GM12878 (cell line): ENCODE results near the gene ARRDC5.

Experiments used
- CHD1 ChIP-seq: IDR thresholded peaks from 2 replicates; pipeline ENCODE4 v1.6.1; 2012; ENCODE audit warnings: low read depth, low read length, improper control_type of control experiment
- CTCF ChIP-seq, 3 experiments: IDR thresholded peaks in 2 of 3; conservative IDR thresholded peaks in 1 of 3; 2 replicates each; pipeline ENCODE4 v1.5.1; 2011; ENCODE audit warnings: low read depth in 3 of 3, low read length in 3 of 3, mild to moderate bottlenecking in 3 of 3, control low read depth in 2 of 3, moderate library complexity in 2 of 3, inconsistent platforms in 1 of 3, mixed read lengths in 1 of 3; ENCODE audit not compliant: control insufficient read depth in 2 of 3, insufficient read depth in 1 of 3; ENCODE audit errors: extremely low read depth in 1 of 3
- ESRRA ChIP-seq: IDR thresholded peaks from 2 replicates; pipeline ENCODE4 v1.6.1; 2012; ENCODE audit warnings: mild to moderate bottlenecking, low read length, improper control_type of control experiment
- USF2 ChIP-seq: IDR thresholded peaks from 2 replicates; pipeline ENCODE4 v1.6.1; 2011; ENCODE audit warnings: low read depth, low read length, improper control_type of control experiment, borderline replicate concordance
- TF ChIP-seq, protein P1 (sequence below): IDR thresholded peaks from 2 replicates; pipeline ENCODE4 v1.6.1; 2011; ENCODE audit warnings: mild to moderate bottlenecking, low read depth, low read length, moderate library complexity; ENCODE audit not compliant: insufficient replicate concordance

DNA sequence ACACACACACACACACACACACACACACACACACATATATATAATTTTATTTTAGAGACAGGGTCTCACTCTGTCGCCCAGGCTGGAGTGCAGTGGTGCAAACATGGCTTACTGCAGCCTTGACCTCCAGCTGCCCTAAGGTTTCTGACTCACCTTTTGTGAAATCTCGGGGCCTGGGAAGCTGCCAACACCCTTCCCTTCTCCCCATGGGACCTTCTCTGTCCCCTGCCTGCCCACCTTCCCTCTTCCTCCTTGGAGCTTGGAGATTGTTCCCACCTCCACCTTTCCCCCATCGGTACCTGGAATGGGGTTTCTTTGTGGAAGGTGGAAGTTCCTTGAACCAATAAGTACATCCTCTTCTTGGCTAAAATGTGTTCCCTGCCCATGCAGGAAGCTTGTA, 6.3 kb downstream of the ARRDC5 start:
- TF ChIP-seq CTCF (IDR thresholded peaks at IDR 0.05 in 2 of 3, conservative IDR thresholded peaks at IDR 0.05 in 1 of 3; ENCODE audit: control insufficient read depth in 2 of 3, extremely low read depth in 1 of 3, insufficient read depth in 1 of 3, low read depth in 3 of 3, low read length in 3 of 3) (no peak), CHD1 (no peak), USF2 (no peak), ESRRA (no peak)
- TF ChIP-seq, protein P1, sequence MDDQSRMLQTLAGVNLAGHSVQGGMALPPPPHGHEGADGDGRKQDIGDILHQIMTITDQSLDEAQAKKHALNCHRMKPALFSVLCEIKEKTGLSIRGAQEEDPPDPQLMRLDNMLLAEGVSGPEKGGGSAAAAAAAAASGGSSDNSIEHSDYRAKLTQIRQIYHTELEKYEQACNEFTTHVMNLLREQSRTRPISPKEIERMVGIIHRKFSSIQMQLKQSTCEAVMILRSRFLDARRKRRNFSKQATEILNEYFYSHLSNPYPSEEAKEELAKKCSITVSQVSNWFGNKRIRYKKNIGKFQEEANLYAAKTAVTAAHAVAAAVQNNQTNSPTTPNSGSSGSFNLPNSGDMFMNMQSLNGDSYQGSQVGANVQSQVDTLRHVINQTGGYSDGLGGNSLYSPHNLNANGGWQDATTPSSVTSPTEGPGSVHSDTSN, result no peak
